GM12801 (cell line): ENCODE results near the gene EMX1.

ENCODE experiments used
- CTCF ChIP-seq: IDR thresholded peaks from one replicate; pipeline ENCODE4 v1.5.1; 2011; ENCODE audit warnings: control low read depth; ENCODE audit not compliant: insufficient read length; ENCODE audit errors: extremely low read depth

The EMX1 gene

GRCh38 chr2:72901426-72901825 lies 15.9 kb upstream of the EMX1 start:
- no peak for TF ChIP-seq CTCF

GRCh38 chr2:72908741-72909140 lies 8.6 kb upstream of the EMX1 start:
- TF ChIP-seq CTCF = no peak

GRCh38 chr2:72911256-72911655 lies 6.1 kb upstream of the EMX1 start:
- no peak for TF ChIP-seq CTCF

- TF ChIP-seq CTCF = no peak
These were observed 3.7 kb upstream of the EMX1 start for GRCh38 chr2:72913486-72914205.

GRCh38 chr2:72914206-72914559 lies 3.1 kb upstream of the EMX1 start:
- TF ChIP-seq CTCF = no peak

- no peak for TF ChIP-seq CTCF
These were observed 2.6 kb upstream of the EMX1 start for GRCh38 chr2:72914589-72915319.

GRCh38 chr2:72915320-72915906 lies 1.9 kb upstream of the EMX1 start:
- no peak for TF ChIP-seq CTCF
